NCI-H446 treated with DMSO at 0.1 percent for 48 hours (cell line): Measurements from ENCODE around the gene OR52E1.

Source experiments
- DNase-seq: peaks from one replicate; lab custom pipeline; 2025; lab: John Stamatoyannopoulos, UW

OR52E1 gene

GRCh38 chr11:5117588-5117987, 48.2 kb downstream of the OR52E1 start:
- DNase-seq: no peak

- no peak for DNase-seq
Measured at GRCh38 chr11:5118893-5119292, 49.5 kb downstream of the OR52E1 start.
